Measurements from ENCODE around the gene CERS6.

CERS6 gene

GRCh38 chr2:168530982-168531622 is 75.0 kb downstream of the CERS6 start:
- no peak for DNase-seq (ENCODE audit: low read depth)

- DNase-seq (ENCODE audit: low read depth) = no peak
Observed at GRCh38 chr2:168534926-168535325, 78.9 kb downstream of the CERS6 start.

GRCh38 chr2:168536925-168537466 is 80.9 kb downstream of the CERS6 start:
- no peak for DNase-seq (ENCODE audit: low read depth)

- DNase-seq (ENCODE audit: low read depth) = no peak
Observed at GRCh38 chr2:168538133-168538532, 82.1 kb downstream of the CERS6 start.

GRCh38 chr2:168538534-168538933 is 82.5 kb downstream of the CERS6 start:
- DNase-seq (ENCODE audit: low read depth) = no peak

GRCh38 chr2:168539945-168540344 is 83.9 kb downstream of the CERS6 start:
- no peak for DNase-seq (ENCODE audit: low read depth)

- no peak for DNase-seq (ENCODE audit: low read depth)
Observed at GRCh38 chr2:168541858-168542257, 85.8 kb downstream of the CERS6 start.

- no peak for DNase-seq (ENCODE audit: low read depth)
Observed at GRCh38 chr2:168543037-168543436, 87.0 kb downstream of the CERS6 start.

GRCh38 chr2:168543935-168544334 is 87.9 kb downstream of the CERS6 start:
- no peak for DNase-seq (ENCODE audit: low read depth)

- no peak for DNase-seq (ENCODE audit: low read depth)
Observed at GRCh38 chr2:168545439-168546082, 89.5 kb downstream of the CERS6 start.

- no peak for DNase-seq (ENCODE audit: low read depth)
Observed at GRCh38 chr2:168550670-168551069, 94.6 kb downstream of the CERS6 start.

GRCh38 chr2:168552450-168552856 is 96.4 kb downstream of the CERS6 start:
- no peak for DNase-seq (ENCODE audit: low read depth)

GRCh38 chr2:168555283-168555682 is 99.2 kb downstream of the CERS6 start:
- DNase-seq (ENCODE audit: low read depth) = no peak

- DNase-seq (ENCODE audit: low read depth) = no peak
Observed at GRCh38 chr2:168559187-168559586, 103.1 kb downstream of the CERS6 start.

GRCh38 chr2:168560817-168561499 is 104.9 kb downstream of the CERS6 start:
- DNase-seq (ENCODE audit: low read depth) = no peak

- DNase-seq (ENCODE audit: low read depth) = no peak
Observed at GRCh38 chr2:168561991-168562390, 105.9 kb downstream of the CERS6 start.

GRCh38 chr2:168562971-168563370 is 106.9 kb downstream of the CERS6 start:
- no peak for DNase-seq (ENCODE audit: low read depth)

- no peak for DNase-seq (ENCODE audit: low read depth)
Observed at GRCh38 chr2:168564641-168565040, 108.6 kb downstream of the CERS6 start.

GRCh38 chr2:168565112-168565511 is 109.0 kb downstream of the CERS6 start:
- no peak for DNase-seq (ENCODE audit: low read depth)

- DNase-seq (ENCODE audit: low read depth) = no peak
Observed at GRCh38 chr2:168565512-168565911, 109.4 kb downstream of the CERS6 start.

- DNase-seq (ENCODE audit: low read depth) = no peak
Observed at GRCh38 chr2:168566974-168567665, 111.0 kb downstream of the CERS6 start.

GRCh38 chr2:168567836-168568235 is 111.8 kb downstream of the CERS6 start:
- no peak for DNase-seq (ENCODE audit: low read depth)
